Vagina (tissue), 2 donors: ENCODE results near the gene SEC24D. TPM values are rescaled to one million over a fixed set of nuclear protein-coding genes. Genes with fewer than 3 reads are reported as not detected.

Source experiments
- DNase-seq, 2 donors: peaks; one replicate each; pipeline ENCODE4 v3.0.0-alpha.2; 2017; ENCODE audit errors: extremely low spot score in 2 of 2
- H3K27ac ChIP-seq: fragments of 200-600 bp; sonication (generic); one replicate; pipeline ENCODE4 v1.5.1; 2019
- H3K27me3 ChIP-seq: fragments of 200-600 bp; sonication (generic); one replicate; pipeline ENCODE4 v1.5.1; 2019
- H3K36me3 ChIP-seq, 2 donors: fragments of 200-600 bp; sonication (generic); one replicate each; pipeline ENCODE4 v1.5.1; 2017 to 2019
- H3K4me1 ChIP-seq: fragments of 200-600 bp; sonication (generic); one replicate; pipeline ENCODE4 v1.5.1; 2019
- H3K4me3 ChIP-seq, 2 donors: fragments of 200-600 bp; sonication (generic); 1 replicate in 1 of 2; 2 replicates in 1 of 2; pipeline ENCODE4 v1.5.1; 2016 to 2019
- H3K9me3 ChIP-seq: fragments of 200-600 bp; sonication (generic); one replicate; pipeline ENCODE4 v1.5.1; 2019
- POLR2A ChIP-seq, 2 donors: fragments of 450-650 bp; IDR thresholded peaks; one replicate each; pipeline ENCODE4 v1.6.1; 2017; ENCODE audit warnings: antibody characterized with exemption in 2 of 2, mild to moderate bottlenecking in 2 of 2, moderate library complexity in 2 of 2
- POLR2AphosphoS5 ChIP-seq, 2 donors: sonication (generic); formaldehyde crosslinking; IDR thresholded peaks; one replicate each; pipeline ENCODE4 v1.9.0; 2017; ENCODE audit warnings: antibody characterized with exemption in 2 of 2, mild to moderate bottlenecking in 2 of 2, low read depth in 1 of 2; ENCODE audit not compliant: insufficient read depth in 1 of 2
- intact Hi-C: fragments of 100-400 bp; cut with DNase I; formaldehyde crosslinking; loops from one replicate; pipeline ENCODE4 v1.15.1; 2023
- total RNA-seq: library from RNA; depleted of rRNA; stranded (reverse); fragments of >200 nt; gene quantifications from one replicate; pipeline ENCODE4 v1.2.3, GENCODE V29; 2016
- TF ChIP-seq, protein P1 (sequence below), 3 experiments: fragments of 450-650 bp in 2 of 3; fragments of 200-600 bp in 1 of 3; sonication (generic) in 1 of 3; IDR thresholded peaks; one replicate each; pipeline ENCODE4 v1.5.1; 2017 to 2019; ENCODE audit warnings: antibody characterized with exemption in 3 of 3, mild to moderate bottlenecking in 2 of 3, moderate library complexity in 2 of 3

The SEC24D gene
- total RNA-seq, 1 donor from 2014 or later, result 24.1 TPM

- Histone ChIP-seq H3K27ac (no peak overlapping the region), H3K36me3 (peaks cover 0 to 67% of the 10 kb centered on the region in 2 donors), H3K4me3 (no peak overlapping the region), H3K4me1 (no peaks in the 10 kb centered on the region), H3K9me3 (no peaks in the 10 kb centered on the region), H3K27me3 (no peaks in the 10 kb centered on the region)
- TF ChIP-seq, protein P1, sequence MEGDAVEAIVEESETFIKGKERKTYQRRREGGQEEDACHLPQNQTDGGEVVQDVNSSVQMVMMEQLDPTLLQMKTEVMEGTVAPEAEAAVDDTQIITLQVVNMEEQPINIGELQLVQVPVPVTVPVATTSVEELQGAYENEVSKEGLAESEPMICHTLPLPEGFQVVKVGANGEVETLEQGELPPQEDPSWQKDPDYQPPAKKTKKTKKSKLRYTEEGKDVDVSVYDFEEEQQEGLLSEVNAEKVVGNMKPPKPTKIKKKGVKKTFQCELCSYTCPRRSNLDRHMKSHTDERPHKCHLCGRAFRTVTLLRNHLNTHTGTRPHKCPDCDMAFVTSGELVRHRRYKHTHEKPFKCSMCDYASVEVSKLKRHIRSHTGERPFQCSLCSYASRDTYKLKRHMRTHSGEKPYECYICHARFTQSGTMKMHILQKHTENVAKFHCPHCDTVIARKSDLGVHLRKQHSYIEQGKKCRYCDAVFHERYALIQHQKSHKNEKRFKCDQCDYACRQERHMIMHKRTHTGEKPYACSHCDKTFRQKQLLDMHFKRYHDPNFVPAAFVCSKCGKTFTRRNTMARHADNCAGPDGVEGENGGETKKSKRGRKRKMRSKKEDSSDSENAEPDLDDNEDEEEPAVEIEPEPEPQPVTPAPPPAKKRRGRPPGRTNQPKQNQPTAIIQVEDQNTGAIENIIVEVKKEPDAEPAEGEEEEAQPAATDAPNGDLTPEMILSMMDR (IDR thresholded peaks at IDR 0.05), result no peak
- TF ChIP-seq POLR2AphosphoS5 (IDR thresholded peaks at IDR 0.05; ENCODE audit: insufficient read depth in 1 of 2, low read depth in 1 of 2) (no peak), POLR2A (IDR thresholded peaks at IDR 0.05) (no peak)
- DNase-seq, result no peak
- intact Hi-C loops, result no loop called here
Observed at GRCh38 chr4:118723369-118723768, 112.6 kb downstream of the SEC24D start.

DNA sequence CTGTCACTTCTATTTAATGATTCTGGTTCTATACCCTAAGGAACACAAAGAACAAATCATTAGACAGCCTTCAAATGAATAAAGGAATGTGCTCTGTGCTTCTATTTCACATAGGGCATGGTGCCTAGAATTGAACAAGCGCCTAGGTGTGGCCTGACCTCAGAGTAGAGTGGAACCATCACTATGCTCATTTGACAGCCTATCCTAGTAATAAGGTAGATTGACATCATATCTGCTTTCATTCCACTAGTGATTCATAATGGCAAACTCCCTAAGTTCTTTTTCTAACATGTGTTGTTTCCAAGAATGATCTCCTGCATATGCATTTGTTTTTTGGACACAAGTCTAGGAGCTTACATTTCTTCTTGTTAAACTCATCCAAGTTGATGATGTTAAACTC is 114.2 kb downstream of the SEC24D start:
- Histone ChIP-seq H3K36me3 (peaks cover 0 to 51% of the 10 kb centered on the region in 2 donors), H3K4me1 (no peaks in the 10 kb centered on the region), H3K27me3 (no peaks in the 10 kb centered on the region), H3K27ac (no peak overlapping the region), H3K4me3 (no peak overlapping the region), H3K9me3 (no peaks in the 10 kb centered on the region)
- no peak for DNase-seq
- TF ChIP-seq POLR2AphosphoS5 (IDR thresholded peaks at IDR 0.05; ENCODE audit: insufficient read depth in 1 of 2, low read depth in 1 of 2), result no peak
- no peak for TF ChIP-seq POLR2A (IDR thresholded peaks at IDR 0.05)
- TF ChIP-seq, protein P1 (IDR thresholded peaks at IDR 0.05), result no peak
- intact Hi-C loops, result no loop called here

- intact Hi-C loops, result no loop called here
- Histone ChIP-seq H3K4me3 (no peak overlapping the region), H3K9me3 (no peaks in the 10 kb centered on the region), H3K27me3 (no peaks in the 10 kb centered on the region), H3K36me3 (peaks cover 0 to 21% of the 10 kb centered on the region in 2 donors), H3K27ac (no peak overlapping the region), H3K4me1 (no peaks in the 10 kb centered on the region)
- no peak for DNase-seq
- TF ChIP-seq, protein P1 (IDR thresholded peaks at IDR 0.05), result no peak
- no peak for TF ChIP-seq POLR2AphosphoS5 (IDR thresholded peaks at IDR 0.05; ENCODE audit: insufficient read depth in 1 of 2, low read depth in 1 of 2)
- no peak for TF ChIP-seq POLR2A (IDR thresholded peaks at IDR 0.05)
Observed at GRCh38 chr4:118718511-118719170, 117.3 kb downstream of the SEC24D start.

DNA sequence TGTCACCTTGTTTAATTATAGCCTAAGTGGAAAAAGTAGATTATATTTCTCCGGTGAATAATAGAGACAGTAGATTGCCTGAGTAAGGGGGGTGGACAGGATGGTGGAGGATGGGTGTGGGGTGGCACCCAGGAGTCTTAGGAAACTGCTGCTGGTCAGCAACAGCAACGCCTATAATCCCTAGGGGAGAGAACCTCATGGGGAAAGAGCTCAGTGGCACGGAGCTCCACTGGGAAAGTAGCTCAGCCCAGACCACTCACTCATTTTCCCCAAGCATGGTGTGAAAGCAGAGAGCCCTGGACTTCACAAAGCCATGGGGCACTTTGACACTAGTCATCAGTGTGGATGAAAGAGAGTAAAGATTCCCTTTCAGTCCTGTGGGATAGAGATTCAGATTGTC is 119.6 kb downstream of the SEC24D start:
- Histone ChIP-seq H3K36me3 (peaks cover 0 to 6% of the 10 kb centered on the region in 2 donors), H3K9me3 (no peaks in the 10 kb centered on the region), H3K4me3 (no peak overlapping the region), H3K4me1 (no peaks in the 10 kb centered on the region), H3K27me3 (no peaks in the 10 kb centered on the region), H3K27ac (no peak overlapping the region)
- DNase-seq, result no peak
- intact Hi-C loops, result no loop called here
- no peak for TF ChIP-seq POLR2AphosphoS5 (IDR thresholded peaks at IDR 0.05; ENCODE audit: insufficient read depth in 1 of 2, low read depth in 1 of 2)

- Histone ChIP-seq H3K36me3 (peaks cover 0 to 13% of the 10 kb centered on the region in 2 donors), H3K4me1 (no peaks in the 10 kb centered on the region), H3K9me3 (no peaks in the 10 kb centered on the region), H3K4me3 (no peak overlapping the region), H3K27ac (no peak overlapping the region), H3K27me3 (no peaks in the 10 kb centered on the region)
- intact Hi-C loops, result no loop called here
- no peak for TF ChIP-seq POLR2A (IDR thresholded peaks at IDR 0.05)
- TF ChIP-seq, protein P1 (IDR thresholded peaks at IDR 0.05), result no peak
- no peak for TF ChIP-seq POLR2AphosphoS5 (IDR thresholded peaks at IDR 0.05; ENCODE audit: insufficient read depth in 1 of 2, low read depth in 1 of 2)
- DNase-seq, result no peak
Observed at GRCh38 chr4:118714682-118715081, 121.2 kb downstream of the SEC24D start.
